Kidney (tissue), 14 donors: Measurements from ENCODE around the gene ESR2. TPM values are rescaled to one million over a fixed set of nuclear protein-coding genes. Genes with fewer than 3 reads are reported as not detected.
"Not testable (repeated sequence)": the region's sequence is repeated elsewhere in the genome, so short reads cannot be mapped to it uniquely, and the experiment has no call there.

ENCODE experiments used
- DNase-seq, 5 donors: peaks; one replicate each; pipeline ENCODE4 v3.0.0-alpha.2; 2013 to 2020
- FAIRE-seq: peaks from 2 replicates; lab custom pipeline; 2012; peaks lifted over from hg19 to GRCh38; lab: Jason Lieb, UNC
- H3K27ac ChIP-seq, 2 donors: one replicate each; pipeline ENCODE4 v1.7.0; 2013; ENCODE audit warnings: low read depth in 2 of 2, low read length in 2 of 2, inconsistent platforms in 1 of 2
- H3K27me3 ChIP-seq: one replicate; pipeline ENCODE4 v1.7.1; 2013; ENCODE audit warnings: low read length, inconsistent platforms; ENCODE audit not compliant: control insufficient read depth, insufficient read depth
- H3K36me3 ChIP-seq, 3 donors: one replicate each; pipeline versions ENCODE4 v1.7.0 to v1.7.1; 2013; ENCODE audit warnings: low read length in 3 of 3, control low read depth in 1 of 3, inconsistent platforms in 1 of 3; ENCODE audit not compliant: insufficient read depth in 3 of 3, control insufficient read depth in 2 of 3
- H3K4me1 ChIP-seq, 3 donors: one replicate each; pipeline versions ENCODE4 v1.7.0 to v1.7.1; 2013; ENCODE audit warnings: low read length in 3 of 3, inconsistent platforms in 1 of 3, low read depth in 1 of 3; ENCODE audit not compliant: control insufficient read depth in 2 of 3, insufficient read depth in 2 of 3
- H3K4me3 ChIP-seq, 3 donors: one replicate each; pipeline versions ENCODE4 v1.7.0 to v1.8.1; 2013; ENCODE audit warnings: low read length in 3 of 3, control low read depth in 1 of 3, inconsistent platforms in 1 of 3
- H3K9ac ChIP-seq, 3 donors: one replicate each; pipeline versions ENCODE4 v1.7.0 to v1.7.1; 2013; ENCODE audit warnings: low read length in 3 of 3, control low read depth in 1 of 3, inconsistent platforms in 1 of 3
- H3K9me3 ChIP-seq, 3 donors: one replicate each; pipeline versions ENCODE4 v1.7.0 to v1.7.1; 2013; ENCODE audit warnings: low read length in 3 of 3, control low read depth in 1 of 3, inconsistent platforms in 1 of 3; ENCODE audit not compliant: control insufficient read depth in 2 of 3, insufficient read depth in 1 of 3
- CTCF ChIP-seq: IDR thresholded peaks from 3 replicates; pipeline ENCODE4 v1.5.1; 2012; ENCODE audit warnings: mild to moderate bottlenecking, moderate library complexity, borderline replicate concordance; ENCODE audit not compliant: insufficient read depth; ENCODE audit errors: extremely low read depth
- intact Hi-C: fragments of 100-400 bp; cut with DNase I; formaldehyde crosslinking; loops from one replicate; pipeline ENCODE4 v1.11.1; 2022
- polyA plus RNA-seq: library from polyadenylated mRNA; stranded (reverse); fragments of 350-450 nt; fragmentation: Illumina TruSeq; extraction: RNeasy Lipid Tissue Mini Kit (QIAGEN cat#74804); gene quantifications from one replicate; pipeline ENCODE4 v1.2.3, GENCODE V29; 2014; ENCODE audit warnings: low read depth, low replicate concordance; ENCODE audit not compliant: insufficient read depth
- total RNA-seq: library from RNA; stranded (reverse); fragmentation: NEBNext Ultra II Directional; extraction: Animal tissue kit (Norgen Biotek cat#: 25700); gene quantifications from one replicate; pipeline ENCODE4 v1.2.1, GENCODE V29; 2021
- donor health status: control.
- donor health status: control.
- donor health status: control.
- donor health status: control.
- donor health status: control.
- donor health status: DM: yes; HTN: yes; CAD: no.
- donor health status: Normal renal cell carcinoma (clear cell type).

Gene ESR2
- total and polyA plus RNA-seq, 2 donors from 2014 or later: 2.5 TPM; not detected in 1

GRCh38 chr14:64119500-64119899 lies 174.7 kb downstream of the ESR2 start:
- Histone ChIP-seq H3K4me3 (no peak overlapping the region), H3K4me1 (peaks cover 0 to 2% (median 0%) of the 10 kb centered on the region in 3 donors), H3K27me3 (no peaks in the 10 kb centered on the region), H3K9me3 (no peaks in the 10 kb centered on the region), H3K27ac (no peak overlapping the region), H3K36me3 (peaks cover 5 to 39% (median 19%) of the 10 kb centered on the region in 3 donors), H3K9ac (no peak overlapping the region)
- intact Hi-C loops: no loop called here
- TF ChIP-seq CTCF: no peak
- DNase-seq: no peak
- FAIRE-seq: no peak

DNA sequence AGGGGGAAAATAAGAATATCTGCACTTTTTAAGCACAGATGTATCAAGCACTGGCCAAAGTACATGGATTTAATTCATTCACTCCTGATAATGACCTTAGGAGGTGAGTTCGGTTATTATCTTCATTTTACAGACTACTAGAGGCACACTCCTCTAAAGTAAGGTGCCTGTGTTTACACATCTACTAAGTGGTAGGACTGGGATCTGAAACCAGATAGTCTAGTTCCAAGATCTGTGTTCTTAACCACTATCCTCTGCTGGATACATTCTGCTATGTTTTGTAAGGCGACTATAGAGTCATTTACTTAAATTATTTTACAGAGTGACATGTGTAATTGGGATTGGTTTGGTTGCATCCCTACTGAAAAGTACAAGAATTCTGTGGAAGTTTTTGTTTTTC lies 175.3 kb downstream of the ESR2 start:
- Histone ChIP-seq H3K9ac (no peak overlapping the region), H3K9me3 (no peaks in the 10 kb centered on the region), H3K4me1 (peaks cover 0 to 2% (median under 1%) of the 10 kb centered on the region in 3 donors), H3K27ac (no peak overlapping the region), H3K27me3 (no peaks in the 10 kb centered on the region), H3K36me3 (peaks cover 5 to 44% (median 22%) of the 10 kb centered on the region in 3 donors), H3K4me3 (no peak overlapping the region)
- TF ChIP-seq CTCF: no peak
- intact Hi-C loops: no loop called here
- DNase-seq: no peak
- no peak for FAIRE-seq

DNA sequence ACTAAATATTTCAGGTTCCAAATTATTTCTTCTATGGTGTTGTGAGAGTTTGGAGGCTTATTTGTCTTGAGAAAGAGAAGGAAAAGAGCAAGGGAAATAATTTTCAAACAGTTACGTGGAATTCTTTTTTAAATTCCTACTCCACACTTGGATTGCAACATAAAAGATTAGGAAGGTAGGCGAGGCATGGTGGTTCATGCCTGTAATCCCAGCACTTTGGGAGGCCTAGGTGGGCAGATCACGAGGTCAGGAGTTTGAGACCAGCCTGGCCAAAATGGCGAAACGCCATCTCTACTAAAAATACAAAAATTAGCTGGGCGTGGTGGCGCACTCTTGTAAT lies 175.8 kb downstream of the ESR2 start:
- H3K4me1 ChIP-seq, H3K27me3 ChIP-seq, DNase-seq, H3K9me3 ChIP-seq, intact Hi-C loops, H3K4me3 ChIP-seq, FAIRE-seq: not testable (repeated sequence)
- H3K36me3 ChIP-seq: peaks cover 5 to 44% (median 22%) of the 10 kb centered on the region in 3 donors
- peak overlapping the region; percentile 8 to 43 for H3K27ac ChIP-seq
- peak overlapping the region in 1 of 3 donors; percentile 13 for H3K9ac ChIP-seq

DNA sequence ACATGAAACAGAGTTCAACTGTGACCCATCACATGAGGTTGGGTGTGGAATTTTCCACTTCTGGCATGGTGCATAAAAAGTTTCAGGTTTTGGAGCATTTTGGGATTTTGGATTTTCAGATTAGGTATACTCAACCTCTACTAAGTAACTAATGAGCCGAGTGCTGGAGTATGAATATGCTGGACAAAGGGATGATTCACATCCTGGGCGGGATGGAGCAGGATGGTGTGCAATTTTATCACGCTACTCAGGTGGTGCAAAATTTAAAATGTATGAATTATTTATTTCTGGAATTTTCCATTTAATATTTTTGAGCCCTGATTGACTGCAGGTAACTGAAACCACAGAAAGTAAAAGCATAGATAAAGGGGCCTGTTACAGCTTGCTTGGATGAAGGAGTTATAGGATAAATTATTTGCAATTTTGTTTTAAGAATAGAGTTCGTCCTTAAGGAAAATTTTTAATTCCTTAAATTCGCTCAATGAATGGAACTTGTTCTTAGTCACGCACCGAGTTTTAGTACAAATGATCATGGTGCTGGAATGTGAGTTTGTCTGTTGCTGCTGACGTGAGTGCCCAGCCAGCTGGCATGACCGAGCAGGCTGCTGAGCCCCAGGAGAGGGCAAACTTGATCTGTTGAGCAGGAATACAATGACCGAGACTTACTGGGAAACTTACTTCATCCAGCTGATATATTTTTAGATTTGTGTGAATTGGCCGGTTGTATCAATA lies 176.3 kb downstream of the ESR2 start:
- DNase-seq: peak in 2 of 5 donors; percentile 12 to 81
- H3K9ac ChIP-seq: peak overlapping the region in 1 of 3 donors; percentile 13
- no peaks in the 10 kb centered on the region for H3K27me3 ChIP-seq
- no peak for TF ChIP-seq CTCF
- H3K4me3 ChIP-seq: no peak overlapping the region
- no peaks in the 10 kb centered on the region for H3K9me3 ChIP-seq
- H3K4me1 ChIP-seq: peaks cover 0 to 7% (median 5%) of the 10 kb centered on the region in 3 donors
- H3K36me3 ChIP-seq: peaks cover 2 to 44% (median 18%) of the 10 kb centered on the region in 3 donors
- FAIRE-seq: no peak
- intact Hi-C loops: no loop called here
- peak overlapping the region; percentile 8 to 43 for H3K27ac ChIP-seq
